Hematopoietic multipotent progenitor cell (in vitro differentiated cells): ENCODE data around the gene TNFSF4. TPM values are rescaled to one million over a fixed set of nuclear protein-coding genes. Genes with fewer than 3 reads are reported as not detected.
"Not testable (repeated sequence)": the region's sequence is repeated elsewhere in the genome, so short reads cannot be mapped to it uniquely, and the experiment has no call there.

Experiments used
- DNase-seq, 3 donors: peaks; one replicate each; pipeline ENCODE4 v3.0.0-alpha.2; 2011 to 2015; ENCODE audit warnings: low read depth in 2 of 3, low spot score in 2 of 3
- total RNA-seq: library from RNA; depleted of rRNA; stranded (reverse); fragments of >200 nt; gene quantifications from one replicate; pipeline ENCODE4 v1.2.3, GENCODE V29; 2012

TNFSF4 gene
- total RNA-seq, 1 donor: 19.4 TPM

GRCh38 chr1:173168941-173169340 lies 38.2 kb downstream of the TNFSF4 start:
- DNase-seq: no peak

- no peak for DNase-seq
Measured at GRCh38 chr1:173164686-173165085, 42.4 kb downstream of the TNFSF4 start.

DNA sequence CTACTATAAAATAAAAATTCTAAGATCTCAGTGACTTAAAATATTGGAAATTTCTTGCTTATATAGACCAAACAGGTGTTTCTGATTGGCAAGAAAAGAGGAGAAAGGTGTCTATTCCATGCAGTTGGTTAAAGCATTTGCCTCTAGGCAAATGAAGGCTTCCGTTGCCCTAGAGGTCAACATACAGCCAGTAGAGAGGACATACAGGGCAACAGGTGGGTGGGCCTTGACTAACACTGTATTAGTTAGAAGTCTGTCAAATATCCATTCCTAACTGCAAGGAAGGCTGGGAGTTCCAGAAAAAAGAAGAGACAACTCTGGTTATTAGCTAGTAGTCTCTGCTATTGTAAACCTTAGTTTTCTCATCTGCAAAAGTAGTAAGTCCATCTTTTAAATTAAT lies 43.0 kb downstream of the TNFSF4 start:
- no peak for DNase-seq

DNA sequence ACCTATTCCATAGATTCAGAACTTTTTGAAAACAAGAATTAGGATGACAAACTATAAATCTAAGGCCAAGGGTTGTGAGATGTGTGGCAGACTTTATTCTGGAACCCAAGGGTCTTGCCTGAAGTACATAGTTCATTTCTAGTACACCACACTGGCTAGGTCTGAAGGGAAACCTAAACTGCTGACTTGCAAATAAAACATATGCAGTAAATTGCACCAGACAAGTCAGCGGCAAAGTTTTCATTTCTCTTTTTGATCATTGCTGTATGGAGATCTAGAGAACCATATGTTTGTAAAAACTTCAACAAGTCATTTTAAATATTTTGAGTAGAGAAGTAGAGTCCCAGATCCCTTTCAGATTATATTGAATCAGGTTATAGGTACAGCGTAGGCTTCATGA lies 43.9 kb downstream of the TNFSF4 start:
- no peak for DNase-seq

- no peak for DNase-seq
Measured at GRCh38 chr1:173162601-173163000, 44.5 kb downstream of the TNFSF4 start.

- DNase-seq: no peak
Measured at GRCh38 chr1:173161510-173162221, 45.5 kb downstream of the TNFSF4 start.

DNA sequence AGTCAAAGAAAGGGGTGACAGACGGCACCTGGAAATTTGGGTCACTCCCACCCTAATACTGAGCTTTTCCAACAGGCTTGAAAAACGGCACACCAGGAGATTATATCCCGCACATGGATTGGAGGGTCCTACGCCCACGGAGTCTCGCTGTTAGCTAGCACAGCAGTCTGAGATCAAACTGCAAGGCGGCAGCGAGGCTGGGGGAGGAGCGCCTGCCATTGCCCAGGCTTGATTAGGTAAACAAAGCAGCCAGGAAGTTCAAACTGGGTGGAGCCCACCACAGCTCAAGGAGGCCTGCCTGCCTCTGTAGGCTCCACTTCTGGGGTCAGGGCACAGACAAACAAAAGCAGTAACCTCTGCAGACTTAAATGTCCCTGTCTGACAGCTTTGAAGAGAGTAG lies 53.2 kb downstream of the TNFSF4 start:
- not testable (repeated sequence) for DNase-seq

- DNase-seq: no peak
Measured at GRCh38 chr1:173153503-173153902, 53.6 kb downstream of the TNFSF4 start.

DNA sequence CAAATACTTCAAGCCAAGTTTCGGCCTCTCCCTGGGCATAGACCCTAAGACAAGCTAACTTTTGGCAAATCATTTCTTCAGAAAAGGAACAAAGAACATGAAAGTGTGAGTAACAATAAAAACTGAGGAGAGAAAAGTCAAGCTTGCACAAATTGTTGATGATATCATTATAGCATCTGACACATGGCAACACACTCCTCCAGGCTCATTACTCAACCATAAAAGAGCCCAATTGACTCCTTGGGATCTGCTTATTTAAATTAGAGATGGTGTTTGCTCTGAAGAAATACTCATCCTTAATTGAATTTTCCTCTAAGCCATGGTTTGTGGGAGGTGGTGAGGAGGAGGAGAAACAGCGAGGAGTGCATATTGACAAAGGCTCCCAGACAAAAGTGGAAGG lies 54.5 kb downstream of the TNFSF4 start:
- no peak for DNase-seq

DNA sequence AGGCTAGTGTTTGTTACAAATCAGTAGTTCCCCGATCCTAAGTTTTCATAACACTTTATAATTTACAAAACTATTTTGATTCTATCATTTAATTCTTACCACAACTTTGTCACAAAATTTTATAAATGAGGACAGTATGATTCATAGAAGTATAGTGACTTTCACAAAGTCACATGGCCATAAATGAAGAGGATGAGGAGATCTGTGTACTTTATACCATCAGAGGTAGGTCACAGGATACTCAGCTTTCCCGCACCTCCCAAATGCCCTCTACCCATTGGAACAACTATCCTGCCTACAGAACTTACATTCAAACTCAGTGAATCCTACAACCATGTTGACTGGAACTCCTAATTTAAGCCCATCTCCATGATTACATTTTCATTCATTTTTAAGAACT lies 56.3 kb downstream of the TNFSF4 start:
- DNase-seq: no peak

- no peak for DNase-seq
Measured at GRCh38 chr1:173149887-173150286, 57.2 kb downstream of the TNFSF4 start.

- DNase-seq: no peak
Measured at GRCh38 chr1:173148971-173149370, 58.2 kb downstream of the TNFSF4 start.

DNA sequence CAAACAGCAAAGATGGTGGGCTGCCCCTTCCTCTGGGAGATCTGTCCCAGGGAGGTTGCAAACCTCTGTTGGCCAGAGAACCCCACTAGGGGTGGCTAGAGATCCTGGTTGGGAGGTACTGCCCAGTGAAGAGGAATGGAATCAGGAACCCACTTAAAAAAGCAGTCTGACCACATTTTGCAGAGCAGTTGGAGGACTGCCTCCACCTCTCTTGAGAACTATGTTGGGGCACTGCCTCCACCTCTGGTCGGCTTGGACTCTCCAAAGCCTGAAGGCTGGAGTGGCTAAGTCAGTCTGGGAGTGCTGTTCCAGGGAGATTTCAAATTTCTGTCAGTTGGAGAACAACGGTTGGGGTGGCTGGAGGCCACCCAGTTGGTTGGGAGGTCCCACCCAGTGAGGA lies 58.6 kb downstream of the TNFSF4 start:
- DNase-seq: no peak

DNA sequence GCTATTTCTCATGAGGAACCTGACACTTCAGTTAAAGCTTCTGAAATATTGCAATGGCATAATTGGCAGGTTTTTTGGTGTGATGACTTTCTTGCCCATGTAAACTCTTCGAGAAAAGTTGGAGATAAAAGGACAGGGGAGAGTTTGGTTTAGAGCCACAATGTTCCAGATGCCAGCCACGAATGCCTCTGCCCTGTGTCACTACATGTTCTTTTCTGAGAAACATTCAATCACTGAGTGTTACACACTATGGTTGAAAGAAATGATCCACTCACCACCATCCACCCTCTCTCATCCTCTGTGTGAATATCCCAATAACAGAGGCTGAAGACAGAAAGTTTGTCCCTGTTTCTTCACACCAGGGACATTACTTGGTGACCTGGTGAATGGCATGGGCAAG lies 66.4 kb downstream of the TNFSF4 start:
- no peak for DNase-seq

GRCh38 chr1:173139706-173140105 lies 67.4 kb downstream of the TNFSF4 start:
- no peak for DNase-seq

- DNase-seq: no peak
Measured at GRCh38 chr1:173137107-173137706, 69.9 kb downstream of the TNFSF4 start.

- DNase-seq: no peak
Measured at GRCh38 chr1:173134800-173135199, 72.3 kb downstream of the TNFSF4 start.

DNA sequence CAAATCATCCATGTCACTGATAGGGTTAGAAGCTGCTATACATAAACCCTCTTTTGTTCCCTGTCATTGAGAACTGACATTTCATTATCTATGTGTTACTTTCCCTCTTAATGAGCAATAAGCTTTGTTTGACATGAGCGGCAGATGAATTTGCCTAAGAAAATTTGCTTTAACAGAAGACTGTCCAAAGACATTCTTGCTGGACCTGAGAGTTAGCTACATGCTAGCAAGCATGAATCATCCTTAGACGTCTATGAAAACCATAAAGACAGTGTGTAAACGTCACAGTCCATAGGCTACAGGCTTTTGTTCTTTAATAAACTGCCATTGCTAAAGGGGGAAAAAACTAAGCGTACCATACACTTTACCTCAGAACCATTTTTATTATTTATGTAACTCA lies 73.1 kb downstream of the TNFSF4 start:
- DNase-seq: no peak

Other genes with a start within 250 kb of the TNFSF4 start
- under 0.01 TPM for gene TNFSF18, start 156.4 kb downstream of the TNFSF4 start, total RNA-seq